Suprapubic skin (tissue), 3 donors: ENCODE data around the gene OR6N1.

Source experiments
- CTCF ChIP-seq, 2 donors: fragments of 200-600 bp in 1 of 2; fragments of 450-650 bp in 1 of 2; sonication (generic) in 1 of 2; IDR thresholded peaks; one replicate each; pipeline ENCODE4 v1.5.1; 2016 to 2019; ENCODE audit warnings: antibody characterized with exemption in 2 of 2, mild to moderate bottlenecking in 1 of 2, moderate library complexity in 1 of 2
- POLR2AphosphoS5 ChIP-seq, 3 donors: sonication (generic); formaldehyde crosslinking; IDR thresholded peaks; one replicate each; pipeline ENCODE4 v1.6.1; 2017; ENCODE audit warnings: antibody characterized with exemption in 3 of 3

GRCh38 chr1:158752155-158752712 is 19.8 kb downstream of the OR6N1 start:
- TF ChIP-seq CTCF (IDR thresholded peaks at IDR 0.05) (no peak), POLR2AphosphoS5 (IDR thresholded peaks at IDR 0.05) (no peak)
